Retinal pigment epithelial cell (primary cell): Measurements from ENCODE around the gene TDRD3.

ENCODE experiments used
- DNase-seq: peaks from one replicate; pipeline ENCODE4 v3.0.0-alpha.2; 2010; ENCODE audit warnings: low read depth
- H3K4me3 ChIP-seq: 2 replicates; pipeline ENCODE4 v1.5.1; 2011; ENCODE audit warnings: mild to moderate bottlenecking, low read length, control low read depth, moderate library complexity
- CTCF ChIP-seq: conservative IDR thresholded peaks from 2 replicates; pipeline ENCODE4 v1.5.1; 2011; ENCODE audit warnings: low read depth, low read length, control low read depth, inconsistent platforms

TDRD3 gene

DNA sequence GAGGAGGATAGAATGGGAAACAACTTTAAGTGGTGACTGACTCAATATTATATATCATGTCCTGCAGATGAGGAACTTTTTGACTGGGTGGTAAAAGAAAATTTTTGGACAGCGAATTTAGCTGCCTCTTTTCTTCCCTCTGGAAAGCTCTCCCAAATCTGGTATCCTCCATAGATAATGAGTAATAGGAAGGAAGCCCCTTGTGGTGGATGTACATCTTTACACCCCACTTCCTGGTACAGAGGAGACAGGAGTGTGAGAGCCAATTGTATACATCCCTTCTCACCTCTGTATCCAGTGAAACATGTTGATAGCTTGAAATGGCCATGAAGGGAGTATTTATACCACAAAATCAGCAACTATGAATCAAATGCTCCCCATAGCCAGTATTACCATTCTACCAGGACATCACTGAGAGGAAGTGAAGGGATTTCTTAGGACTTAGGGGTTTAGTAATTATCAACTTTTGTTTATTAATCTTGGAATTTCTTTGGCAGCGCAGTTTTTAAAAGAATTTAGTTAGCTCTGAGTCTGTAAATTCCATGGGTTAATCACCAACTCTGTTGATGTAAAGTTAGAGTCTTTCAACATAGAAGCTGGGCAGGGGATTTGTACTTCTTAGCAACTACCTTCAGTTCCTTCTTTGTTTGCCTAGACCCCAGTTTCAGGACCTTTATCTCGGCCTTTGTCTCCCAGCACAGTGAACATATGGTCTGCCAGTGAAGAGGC is 17.0 kb upstream of the TDRD3 start:
- TF ChIP-seq CTCF: peak; percentile 15

DNA sequence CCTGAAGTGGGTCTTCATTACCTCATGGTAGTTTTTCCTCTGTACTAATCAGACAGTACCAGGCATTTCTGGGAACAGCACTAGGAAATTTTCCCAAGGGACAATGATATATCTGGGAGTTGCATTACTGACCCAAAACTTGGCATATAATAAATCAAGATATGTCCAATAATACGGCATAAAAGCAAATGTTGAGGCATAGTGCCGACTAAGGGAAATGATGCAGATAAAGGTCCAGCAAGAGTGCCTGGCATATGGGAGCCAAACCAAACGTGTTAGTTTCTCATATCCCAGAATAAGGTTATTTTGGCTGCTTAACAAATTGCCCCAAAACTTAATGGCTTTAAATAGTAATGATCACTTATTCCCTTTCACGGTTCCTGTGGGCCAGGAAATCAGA is 12.1 kb upstream of the TDRD3 start:
- TF ChIP-seq CTCF: no peak
- no peak for DNase-seq
- no peak overlapping the region for H3K4me3 ChIP-seq

More for the DNA sequence above, 17.0 kb upstream of the TDRD3 start:
- DNase-seq: peak; percentile 44
- no peak overlapping the region for H3K4me3 ChIP-seq

DNA sequence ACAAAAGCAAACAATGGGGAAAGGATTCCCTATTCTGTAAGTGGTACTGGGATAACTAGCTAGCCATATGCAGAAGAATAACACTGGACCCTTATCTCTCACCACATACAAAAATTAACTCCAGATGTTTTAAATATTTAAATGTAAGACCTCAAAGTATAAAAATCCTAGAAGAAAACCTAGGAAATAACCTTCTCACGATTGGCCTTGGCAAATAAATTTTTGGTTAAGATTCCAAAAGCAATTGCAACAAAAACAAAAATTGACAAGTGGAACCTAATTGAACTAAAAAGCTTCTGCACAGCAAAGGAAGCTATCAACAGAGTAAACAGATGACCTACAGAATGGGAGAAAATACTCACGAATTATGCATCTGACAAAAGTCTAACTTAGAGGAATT is 10.8 kb upstream of the TDRD3 start:
- no peak for TF ChIP-seq CTCF
- no peak overlapping the region for H3K4me3 ChIP-seq
- no peak for DNase-seq

GRCh38 chr13:60392131-60392530 is 4.9 kb upstream of the TDRD3 start:
- TF ChIP-seq CTCF: no peak
- no peak overlapping the region for H3K4me3 ChIP-seq
- DNase-seq: no peak

- peak; percentile 67 for DNase-seq
- peak overlapping the region; percentile 87 for H3K4me3 ChIP-seq
- TF ChIP-seq CTCF: no peak
Measured at GRCh38 chr13:60395971-60396782, 843 bp upstream of the TDRD3 start.

DNA sequence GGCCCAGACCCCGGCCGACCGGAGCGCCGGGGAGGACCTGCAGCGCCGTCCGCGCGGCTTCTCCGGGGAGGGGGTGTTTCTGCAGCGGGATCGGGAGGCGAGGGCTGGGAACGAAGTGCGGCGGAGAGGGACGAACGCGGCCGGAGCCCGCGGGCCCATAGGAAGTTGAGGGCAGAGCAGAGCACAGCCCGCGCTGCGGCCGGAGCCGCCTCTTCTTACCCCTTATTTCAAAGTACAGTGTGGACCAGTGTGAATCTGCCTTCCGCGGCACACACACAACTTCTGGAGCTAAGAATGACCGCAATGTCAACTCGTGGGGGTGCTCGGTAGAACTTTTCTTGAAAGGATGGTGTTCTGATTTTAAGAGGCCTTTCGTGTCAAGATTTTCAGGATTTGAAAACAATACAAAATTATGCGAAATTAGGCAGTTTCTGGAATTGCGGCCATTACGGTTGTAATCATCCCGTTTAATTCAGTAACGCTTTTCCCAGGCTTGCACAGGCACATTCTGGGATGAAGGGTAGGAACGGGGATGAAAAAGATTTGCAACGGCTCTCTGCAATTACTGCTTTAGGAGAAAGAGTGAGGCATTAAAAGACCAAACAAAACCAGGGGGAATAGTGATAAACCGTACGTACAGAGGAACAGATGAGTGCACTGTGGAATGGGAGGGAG is 821 bp downstream of the TDRD3 start:
- DNase-seq: peak; percentile 17
- peak overlapping the region; percentile 87 for H3K4me3 ChIP-seq
- no peak for TF ChIP-seq CTCF
